A172 (cell line): ENCODE results near the gene TRPV5. TPM values are rescaled to one million over a fixed set of nuclear protein-coding genes. Genes with fewer than 3 reads are reported as not detected.

Experiments
- DNase-seq: peaks from one replicate; pipeline ENCODE4 v3.0.0-alpha.2; 2015; ENCODE audit warnings: low spot score
- total RNA-seq: library from RNA; depleted of rRNA; stranded (reverse); fragments of >200 nt; shearing (Covaris generic); gene quantifications from 2 replicates; pipeline ENCODE4 v1.2.3, GENCODE V29; 2014

Gene TRPV5
- total RNA-seq, 1 experiment from 2014 or later: 0.22 TPM

- DNase-seq: no peak
These were observed 62.8 kb downstream of the TRPV5 start for GRCh38 chr7:142870566-142871259.

GRCh38 chr7:142870147-142870559 is 63.4 kb downstream of the TRPV5 start:
- DNase-seq: no peak

GRCh38 chr7:142869434-142869833 is 64.1 kb downstream of the TRPV5 start:
- no peak for DNase-seq

- DNase-seq: no peak
These were observed 64.5 kb downstream of the TRPV5 start for GRCh38 chr7:142868986-142869415.

GRCh38 chr7:142868188-142868985 is 65.2 kb downstream of the TRPV5 start:
- DNase-seq: no peak

- no peak for DNase-seq
These were observed 66.0 kb downstream of the TRPV5 start for GRCh38 chr7:142867398-142868187.

GRCh38 chr7:142867097-142867378 is 66.5 kb downstream of the TRPV5 start:
- no peak for DNase-seq

GRCh38 chr7:142866361-142867096 is 67.0 kb downstream of the TRPV5 start:
- peak; percentile 19 for DNase-seq

- DNase-seq: no peak
These were observed 67.8 kb downstream of the TRPV5 start for GRCh38 chr7:142865766-142866165.

- DNase-seq: no peak
These were observed 68.4 kb downstream of the TRPV5 start for GRCh38 chr7:142864980-142865747.

GRCh38 chr7:142863891-142864685 is 69.5 kb downstream of the TRPV5 start:
- no peak for DNase-seq

- no peak for DNase-seq
These were observed 70.7 kb downstream of the TRPV5 start for GRCh38 chr7:142862786-142863400.

- no peak for DNase-seq
These were observed 71.2 kb downstream of the TRPV5 start for GRCh38 chr7:142862351-142862750.

GRCh38 chr7:142860968-142861367 is 72.6 kb downstream of the TRPV5 start:
- no peak for DNase-seq

- DNase-seq: peak; percentile 10
These were observed 73.7 kb downstream of the TRPV5 start for GRCh38 chr7:142859829-142860228.

- DNase-seq: no peak
These were observed 74.1 kb downstream of the TRPV5 start for GRCh38 chr7:142859411-142859810.
